ENCODE results near the gene FSTL5.

- no peak for TF ChIP-seq ZNF138 (CRISPR knock-in tag; conservative IDR thresholded peaks at IDR 0.05)
- TF ChIP-seq NFYB (CRISPR knock-in tag; conservative IDR thresholded peaks at IDR 0.05; ENCODE audit: low read depth), result no peak
Observed at GRCh38 chr4:161604516-161605300, 559.1 kb downstream of the FSTL5 start.
